Spleen (tissue), 11 donors: Measurements from ENCODE around the gene ATXN7. TPM values are rescaled to one million over a fixed set of nuclear protein-coding genes. Genes with fewer than 3 reads are reported as not detected.

ENCODE experiments used
- DNase-seq: peaks from one replicate; pipeline ENCODE4 v3.0.0-alpha.2; 2020
- H3K27ac ChIP-seq, 8 donors: fragments of 200-600 bp; sonication (generic) in 7 of 8; 1 replicate in 4 of 8; 2 replicates in 4 of 8; pipeline versions ENCODE4 v1.5.0 to v1.8.0; 2016 to 2021; ENCODE audit warnings: inconsistent platforms in 4 of 8, mild to moderate bottlenecking in 4 of 8, moderate library complexity in 1 of 8
- H3K27me3 ChIP-seq, 7 donors: fragments of 200-600 bp; sonication (generic) in 6 of 7; replicated peaks in 1 of 7; 1 replicate in 4 of 7; 2 replicates in 3 of 7; pipeline versions ENCODE4 v1.5.0 to v1.8.0; 2016 to 2021; ENCODE audit warnings: inconsistent platforms in 3 of 7, mild to moderate bottlenecking in 1 of 7
- H3K36me3 ChIP-seq, 6 donors: fragments of 200-600 bp; sonication (generic) in 5 of 6; 1 replicate in 4 of 6; 2 replicates in 2 of 6; pipeline versions ENCODE4 v1.5.0 to v1.8.0; 2016 to 2021; ENCODE audit warnings: inconsistent platforms in 2 of 6
- H3K4me1 ChIP-seq, 6 donors: fragments of 200-600 bp; sonication (generic) in 5 of 6; 1 replicate in 3 of 6; 2 replicates in 3 of 6; pipeline versions ENCODE4 v1.5.0 to v1.8.0; 2016 to 2021; ENCODE audit warnings: inconsistent platforms in 3 of 6
- H3K4me3 ChIP-seq, 8 donors: fragments of 200-600 bp; sonication (generic) in 7 of 8; 1 replicate in 4 of 8; 2 replicates in 4 of 8; pipeline versions ENCODE4 v1.5.0 to v1.8.0; 2016 to 2021; ENCODE audit warnings: inconsistent platforms in 4 of 8, mild to moderate bottlenecking in 4 of 8, moderate library complexity in 2 of 8
- H3K9me3 ChIP-seq, 8 donors: fragments of 200-600 bp; sonication (generic) in 7 of 8; 1 replicate in 4 of 8; 2 replicates in 4 of 8; pipeline versions ENCODE4 v1.5.0 to v1.8.0; 2016 to 2021; ENCODE audit warnings: inconsistent platforms in 4 of 8
- CTCF ChIP-seq, 11 experiments: fragments of 200-600 bp in 7 of 11; fragments of 450-650 bp in 4 of 11; sonication (generic) in 4 of 11; IDR thresholded peaks in 8 of 11; conservative IDR thresholded peaks in 3 of 11; 1 replicate in 7 of 11; 2 replicates in 4 of 11; pipeline versions ENCODE4 v1.4.0 to v1.8.0; 2016 to 2021; ENCODE audit warnings: antibody characterized with exemption in 11 of 11, inconsistent platforms in 4 of 11, mild to moderate bottlenecking in 1 of 11
- POLR2A ChIP-seq, 3 donors: fragments of 450-650 bp; IDR thresholded peaks; one replicate each; pipeline ENCODE4 v1.5.1; 2017; ENCODE audit warnings: antibody characterized with exemption in 3 of 3, mild to moderate bottlenecking in 1 of 3
- POLR2AphosphoS5 ChIP-seq, 3 donors: sonication (generic); formaldehyde crosslinking; IDR thresholded peaks; one replicate each; pipeline ENCODE4 v1.5.1; 2017; ENCODE audit warnings: antibody characterized with exemption in 3 of 3
- WGBS, 5 donors: extraction: QIAGEN DNeasy Blood & Tissue Kit in 3 of 5; methylation state at CpG; one replicate each; pipeline versions ENCODE4 v1.1.5 to v1.1.7; 2013 to 2018; 5-methylcytosine and 5-hydroxymethylcytosine counted together
- intact Hi-C: fragments of 100-400 bp; cut with DNase I; formaldehyde crosslinking; loops from one replicate; pipeline ENCODE4 v1.15.0; 2023; ENCODE audit warnings: low total_unique reads
- polyA plus RNA-seq, 3 donors: library from polyadenylated mRNA; stranded (reverse); fragments of 200-250 nt; gene quantifications; one replicate each; pipeline ENCODE4 v1.2.1, GENCODE V29; 2013
- total RNA-seq, 7 donors: library from RNA; depleted of rRNA in 3 of 7; stranded (reverse); fragments of >200 nt in 3 of 7; fragmentation: NEBNext Ultra II Directional in 4 of 7; extraction: Animal tissue kit (Norgen Biotek cat#: 25700) in 4 of 7; gene quantifications; one replicate each; pipeline versions ENCODE4 v1.1.0 to v1.2.1, GENCODE V29; 2016 to 2021
- donor health status: healthy with polysubstance abuse.
- donor health status: DM: no; HTN: no; CAD: no; lungs with moderate emphysema.
- donor health status: DM: no; HTN: no; CAD: no.
- donor health status: Bipolar disorder and iron deficiency.
- donor health status: healthy.
- donor health status: DM: no; HTN: no; CAD: no.
- donor health status: DM: yes; HTN: yes; CAD: no.

The ATXN7 gene
- total and polyA plus RNA-seq, 10 donors, result 1.9 to 91.8 (median 54.7) TPM

GRCh38 chr3:63946753-63947152, 83.1 kb downstream of the ATXN7 start:
- DNase-seq, result no peak
- no peaks in the 10 kb centered on the region for H3K9me3 ChIP-seq
- peaks cover 14 to 89% (median 30%) of the 10 kb centered on the region in 6 donors for H3K4me1 ChIP-seq
- TF ChIP-seq POLR2AphosphoS5 (IDR thresholded peaks at IDR 0.05), result no peak
- no peak for TF ChIP-seq CTCF (IDR thresholded peaks at IDR 0.05 in 8 of 11, conservative IDR thresholded peaks at IDR 0.05 in 3 of 11)
- no peak for TF ChIP-seq POLR2A (IDR thresholded peaks at IDR 0.05)
- H3K36me3 ChIP-seq, result peaks cover 0 to 26% (median 0%) of the 10 kb centered on the region in 6 donors
- no peaks in the 10 kb centered on the region for H3K27me3 ChIP-seq
- no peak overlapping the region for H3K27ac ChIP-seq
- intact Hi-C loops, result no loop called here
- no peak overlapping the region for H3K4me3 ChIP-seq
- WGBS, 5 donors, result 92 to 100% (median 98%) methylated on average over 2 of the region's 2 CpGs

- peaks cover 17 to 97% (median 38%) of the 10 kb centered on the region in 6 donors for H3K4me1 ChIP-seq
- H3K36me3 ChIP-seq, result peaks cover 0 to 26% (median 0%) of the 10 kb centered on the region in 6 donors
- no peak for DNase-seq
- intact Hi-C loops, result no loop called here
- no peaks in the 10 kb centered on the region for H3K27me3 ChIP-seq
- TF ChIP-seq POLR2AphosphoS5 (IDR thresholded peaks at IDR 0.05) (no peak), POLR2A (IDR thresholded peaks at IDR 0.05) (no peak), CTCF (IDR thresholded peaks at IDR 0.05 in 8 of 11, conservative IDR thresholded peaks at IDR 0.05 in 3 of 11) (no peak)
- no peak overlapping the region for H3K4me3 ChIP-seq
- WGBS, 5 donors, result 56 to 75% (median 71%) methylated on average over 2 of the region's 2 CpGs
- H3K9me3 ChIP-seq, result no peaks in the 10 kb centered on the region
- H3K27ac ChIP-seq, result no peak overlapping the region
These were observed 83.9 kb downstream of the ATXN7 start for GRCh38 chr3:63947594-63947993.

- Histone ChIP-seq H3K4me3 (no peak overlapping the region), H3K27ac (no peak overlapping the region), H3K4me1 (peaks cover 17 to 84% (median 38%) of the 10 kb centered on the region in 6 donors), H3K36me3 (peaks cover 0 to 30% (median 6%) of the 10 kb centered on the region in 6 donors), H3K27me3 (no peaks in the 10 kb centered on the region), H3K9me3 (no peaks in the 10 kb centered on the region)
- WGBS, 5 donors, result 83 to 95% (median 89%) methylated on average over 2 of the region's 2 CpGs
- DNase-seq, result no peak
- intact Hi-C loops, result no loop called here
- TF ChIP-seq POLR2AphosphoS5 (IDR thresholded peaks at IDR 0.05) (no peak), POLR2A (IDR thresholded peaks at IDR 0.05) (no peak)
These were observed 85.3 kb downstream of the ATXN7 start for GRCh38 chr3:63949005-63949404.

- H3K9me3 ChIP-seq, result no peaks in the 10 kb centered on the region
- H3K27ac ChIP-seq, result peak overlapping the region in 5 of 8 donors; percentile 31 to 69 (median 49)
- WGBS, 5 donors, result 80 to 90% (median 82%) methylated on average over 1 of the region's 1 CpG
- intact Hi-C loops, result no loop called here
- H3K4me1 ChIP-seq, result peaks cover 15 to 68% (median 33%) of the 10 kb centered on the region in 6 donors
- DNase-seq, result no peak
- no peak for TF ChIP-seq CTCF (IDR thresholded peaks at IDR 0.05 in 8 of 11, conservative IDR thresholded peaks at IDR 0.05 in 3 of 11)
- TF ChIP-seq POLR2AphosphoS5 (IDR thresholded peaks at IDR 0.05), result no peak
- TF ChIP-seq POLR2A (IDR thresholded peaks at IDR 0.05), result no peak
- no peak overlapping the region for H3K4me3 ChIP-seq
- H3K27me3 ChIP-seq, result no peaks in the 10 kb centered on the region
- H3K36me3 ChIP-seq, result peaks cover 0 to 33% (median 8%) of the 10 kb centered on the region in 6 donors
These were observed 87.0 kb downstream of the ATXN7 start for GRCh38 chr3:63950698-63951097.
